ENCODE results near the gene BAZ2A.

DNA sequence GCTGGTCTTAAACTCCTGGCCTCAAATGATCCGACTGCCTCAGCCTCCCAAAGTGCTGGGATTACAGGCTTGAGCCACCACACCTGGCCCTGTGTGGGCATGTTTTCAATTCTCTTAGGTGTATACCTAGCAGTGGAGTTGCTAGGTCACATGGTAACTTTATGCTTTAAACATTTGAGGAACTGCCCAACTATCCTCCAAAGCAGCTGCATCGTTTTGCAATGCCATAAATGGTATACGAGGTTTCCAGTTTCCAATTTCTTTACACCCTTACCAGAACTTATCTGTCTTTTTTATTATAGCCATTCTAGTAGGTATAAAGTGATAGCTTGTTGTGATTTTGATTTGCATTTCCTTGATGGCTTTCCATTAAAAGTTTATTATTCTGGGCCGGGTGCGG lies 83.4 kb downstream of the BAZ2A start:
- TF ChIP-seq, protein P1, sequence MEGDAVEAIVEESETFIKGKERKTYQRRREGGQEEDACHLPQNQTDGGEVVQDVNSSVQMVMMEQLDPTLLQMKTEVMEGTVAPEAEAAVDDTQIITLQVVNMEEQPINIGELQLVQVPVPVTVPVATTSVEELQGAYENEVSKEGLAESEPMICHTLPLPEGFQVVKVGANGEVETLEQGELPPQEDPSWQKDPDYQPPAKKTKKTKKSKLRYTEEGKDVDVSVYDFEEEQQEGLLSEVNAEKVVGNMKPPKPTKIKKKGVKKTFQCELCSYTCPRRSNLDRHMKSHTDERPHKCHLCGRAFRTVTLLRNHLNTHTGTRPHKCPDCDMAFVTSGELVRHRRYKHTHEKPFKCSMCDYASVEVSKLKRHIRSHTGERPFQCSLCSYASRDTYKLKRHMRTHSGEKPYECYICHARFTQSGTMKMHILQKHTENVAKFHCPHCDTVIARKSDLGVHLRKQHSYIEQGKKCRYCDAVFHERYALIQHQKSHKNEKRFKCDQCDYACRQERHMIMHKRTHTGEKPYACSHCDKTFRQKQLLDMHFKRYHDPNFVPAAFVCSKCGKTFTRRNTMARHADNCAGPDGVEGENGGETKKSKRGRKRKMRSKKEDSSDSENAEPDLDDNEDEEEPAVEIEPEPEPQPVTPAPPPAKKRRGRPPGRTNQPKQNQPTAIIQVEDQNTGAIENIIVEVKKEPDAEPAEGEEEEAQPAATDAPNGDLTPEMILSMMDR (IDR thresholded peaks at IDR 0.05): no peak
- no peak for TF ChIP-seq POLR2A (IDR thresholded peaks at IDR 0.05)
- no peak for TF ChIP-seq EP300 (IDR thresholded peaks at IDR 0.05)

Data from ovary (tissue), 3 donors.